Measurements from ENCODE around the gene CRABP1. TPM values are rescaled to one million over a fixed set of nuclear protein-coding genes. Genes with fewer than 3 reads are reported as not detected.

Gene CRABP1
- total RNA-seq, 1 donor from 2014 or later, result 0.30 TPM

DNA sequence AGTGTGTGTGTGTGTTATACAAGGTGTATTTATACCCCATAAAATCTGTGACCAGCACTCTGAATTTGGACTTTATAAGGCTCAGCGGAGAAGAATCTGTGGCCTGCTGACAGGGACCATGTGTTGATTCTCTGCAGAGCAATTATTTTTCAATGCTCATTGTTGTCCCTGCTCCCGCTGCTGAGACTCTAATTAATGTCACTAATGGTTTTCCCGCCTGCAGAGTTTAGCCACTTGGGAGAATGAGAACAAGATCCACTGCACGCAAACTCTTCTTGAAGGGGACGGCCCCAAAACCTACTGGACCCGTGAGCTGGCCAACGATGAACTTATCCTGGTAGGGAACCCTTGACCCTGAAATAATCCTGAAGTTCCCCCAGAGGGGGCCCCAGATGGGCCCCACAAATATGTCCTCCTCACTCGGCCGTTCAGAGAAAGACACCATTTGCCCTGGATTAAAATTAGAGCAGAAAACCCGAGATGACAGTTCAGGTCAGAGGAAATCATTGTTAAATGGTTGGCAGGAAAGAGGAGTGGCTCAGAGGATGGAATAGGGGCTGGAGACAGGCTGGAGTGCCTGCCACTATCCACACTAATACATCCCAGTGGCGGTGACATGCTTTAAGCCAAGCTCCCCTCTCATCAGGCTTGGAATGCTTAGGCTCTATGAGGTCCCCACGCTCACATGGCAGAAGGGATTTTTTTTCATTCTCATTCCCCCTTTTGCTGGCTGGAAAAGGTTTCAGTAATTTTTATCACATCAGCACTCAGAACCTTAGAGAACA lies 3.3 kb downstream of the CRABP1 start:
- DNase-seq (ENCODE audit: low read depth), result no peak
- Histone ChIP-seq H3K79me2 (ENCODE audit: insufficient read depth, low read length) (no peaks in the 10 kb centered on the region), H3K9me3 (ENCODE audit: insufficient read depth, low read depth, low read length) (no peaks in the 10 kb centered on the region), H3K27me3 (ENCODE audit: insufficient read depth, low read length) (peaks cover 73% of the 10 kb centered on the region), H3K4me2 (ENCODE audit: low read length) (no peak overlapping the region), H3K27ac (ENCODE audit: low read depth, low read length) (no peak overlapping the region), H3K9ac (ENCODE audit: low read length) (no peak overlapping the region), H2AFZ (ENCODE audit: low read depth, low read length) (no peak overlapping the region), H3K4me1 (ENCODE audit: insufficient read depth, low read length) (peaks cover 3% of the 10 kb centered on the region), H3K36me3 (ENCODE audit: insufficient read depth, low read length) (no peaks in the 10 kb centered on the region), H3K4me3 (ENCODE audit: insufficient read depth, low read depth, low read length) (no peak overlapping the region), H4K20me1 (ENCODE audit: insufficient read depth, low read length) (no peaks in the 10 kb centered on the region)
- no peaks in the 10 kb centered on the region for H3K4me1 Mint-ChIP-seq (ENCODE audit: low read depth, unreplicated experiment)
- TF ChIP-seq CTCF (IDR thresholded peaks at IDR 0.05; ENCODE audit: insufficient read depth, low read depth, low read length), result no peak
- TF ChIP-seq EZH2 (IDR thresholded peaks at IDR 0.05; ENCODE audit: insufficient read depth, low read length), result no peak
- H3K4me3 Mint-ChIP-seq (ENCODE audit: unreplicated experiment), result no peak overlapping the region
- no peak overlapping the region for H3K27ac Mint-ChIP-seq (ENCODE audit: unreplicated experiment)
- H3K9me3 Mint-ChIP-seq (ENCODE audit: unreplicated experiment), result peaks cover 2% of the 10 kb centered on the region
- no peak for FAIRE-seq
- no peaks in the 10 kb centered on the region for H3K36me3 Mint-ChIP-seq (ENCODE audit: low read depth, unreplicated experiment)
- peaks cover 69% of the 10 kb centered on the region for H3K27me3 Mint-ChIP-seq (ENCODE audit: low read depth, unreplicated experiment)

DNA sequence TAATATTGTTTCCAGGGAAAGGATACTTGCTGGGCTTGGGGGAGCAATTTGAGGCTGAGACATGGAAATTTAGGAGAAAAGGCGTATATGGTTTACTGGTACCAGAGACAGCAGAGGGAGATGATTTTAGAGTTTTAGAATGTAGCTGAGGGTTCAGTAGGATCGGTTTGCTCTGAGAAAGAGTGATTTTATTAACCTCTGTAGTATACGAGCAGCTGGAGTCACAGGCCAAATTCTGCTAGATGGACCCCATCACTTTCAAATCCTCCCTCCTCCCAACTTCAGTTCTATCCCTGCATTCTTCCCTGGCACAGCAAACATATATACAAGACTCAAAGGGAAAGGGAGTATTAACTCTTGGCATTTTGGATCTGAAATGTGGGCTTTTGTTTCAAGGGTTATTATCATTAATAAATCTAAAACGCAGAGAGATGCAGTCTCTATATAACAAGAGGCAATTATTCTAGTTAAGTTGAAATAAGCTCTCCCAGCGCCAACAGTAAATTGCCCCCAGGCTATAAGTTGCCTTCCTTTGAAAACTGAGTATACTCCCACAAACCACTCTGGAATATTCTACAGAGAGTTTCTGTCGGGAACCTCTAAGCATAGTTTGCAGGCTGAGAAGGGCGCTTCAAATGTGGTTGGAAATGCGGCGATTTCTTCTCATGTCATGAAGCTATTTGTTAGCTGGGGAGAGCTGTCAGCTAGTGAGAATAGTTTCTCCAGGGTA lies 5.4 kb downstream of the CRABP1 start:
- Histone ChIP-seq H3K4me3 (ENCODE audit: insufficient read depth, low read depth, low read length) (no peak overlapping the region), H2AFZ (ENCODE audit: low read depth, low read length) (no peak overlapping the region), H4K20me1 (ENCODE audit: insufficient read depth, low read length) (no peaks in the 10 kb centered on the region), H3K27me3 (ENCODE audit: insufficient read depth, low read length) (peaks cover 57% of the 10 kb centered on the region), H3K36me3 (ENCODE audit: insufficient read depth, low read length) (no peaks in the 10 kb centered on the region), H3K9me3 (ENCODE audit: insufficient read depth, low read depth, low read length) (no peaks in the 10 kb centered on the region), H3K4me2 (ENCODE audit: low read length) (no peak overlapping the region), H3K27ac (ENCODE audit: low read depth, low read length) (no peak overlapping the region), H3K4me1 (ENCODE audit: insufficient read depth, low read length) (no peaks in the 10 kb centered on the region), H3K9ac (ENCODE audit: low read length) (no peak overlapping the region), H3K79me2 (ENCODE audit: insufficient read depth, low read length) (no peaks in the 10 kb centered on the region)
- Mint-ChIP-seq H3K27me3 (ENCODE audit: low read depth, unreplicated experiment) (peaks cover 63% of the 10 kb centered on the region), H3K36me3 (ENCODE audit: low read depth, unreplicated experiment) (no peaks in the 10 kb centered on the region), H3K27ac (ENCODE audit: unreplicated experiment) (no peak overlapping the region), H3K9me3 (ENCODE audit: unreplicated experiment) (no peaks in the 10 kb centered on the region), H3K4me1 (ENCODE audit: low read depth, unreplicated experiment) (no peaks in the 10 kb centered on the region), H3K4me3 (ENCODE audit: unreplicated experiment) (no peak overlapping the region)
- FAIRE-seq (no peak), DNase-seq (ENCODE audit: low read depth) (no peak)
- TF ChIP-seq CTCF (IDR thresholded peaks at IDR 0.05; ENCODE audit: insufficient read depth, low read depth, low read length) (no peak), EZH2 (IDR thresholded peaks at IDR 0.05; ENCODE audit: insufficient read depth, low read length) (no peak)
